Ovary (tissue), 3 donors: Measurements from ENCODE around the gene COG2.

Experiments used
- EP300 ChIP-seq: sonication (generic); formaldehyde crosslinking; IDR thresholded peaks from one replicate; pipeline ENCODE4 v1.6.1; 2017; ENCODE audit warnings: antibody characterized with exemption
- POLR2A ChIP-seq: fragments of 450-650 bp; IDR thresholded peaks from one replicate; pipeline ENCODE4 v1.6.1; 2017; ENCODE audit warnings: antibody characterized with exemption, mild to moderate bottlenecking, moderate library complexity
- TF ChIP-seq, protein P1 (sequence below), 3 donors: fragments of 450-650 bp in 2 of 3; fragments of 200-600 bp in 1 of 3; IDR thresholded peaks; one replicate each; pipeline versions ENCODE4 v1.5.1 to v1.8.0; 2016 to 2022; ENCODE audit warnings: antibody characterized with exemption in 3 of 3, mild to moderate bottlenecking in 1 of 3
- donor health status: DM: no; HTN: no; CAD: no.

DNA sequence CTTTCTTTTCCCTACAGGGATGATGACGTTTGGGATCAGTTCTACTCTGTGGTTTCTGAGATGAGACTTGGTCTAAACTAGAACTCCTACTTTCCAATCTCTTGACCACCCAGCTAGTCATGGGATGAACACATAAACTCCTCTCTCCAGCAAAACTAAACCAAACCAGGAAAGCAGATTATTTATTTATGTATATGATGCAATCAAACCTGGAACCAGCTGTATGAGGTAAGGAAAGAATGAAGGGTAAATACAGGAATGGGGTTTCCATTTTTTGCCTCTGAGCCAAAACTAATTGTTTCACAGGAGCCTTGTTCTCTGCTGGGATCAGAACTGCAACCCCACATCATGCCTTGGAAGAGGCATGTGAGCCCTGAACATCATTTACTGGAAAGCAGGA lies 75.0 kb downstream of the COG2 start:
- TF ChIP-seq, protein P1, sequence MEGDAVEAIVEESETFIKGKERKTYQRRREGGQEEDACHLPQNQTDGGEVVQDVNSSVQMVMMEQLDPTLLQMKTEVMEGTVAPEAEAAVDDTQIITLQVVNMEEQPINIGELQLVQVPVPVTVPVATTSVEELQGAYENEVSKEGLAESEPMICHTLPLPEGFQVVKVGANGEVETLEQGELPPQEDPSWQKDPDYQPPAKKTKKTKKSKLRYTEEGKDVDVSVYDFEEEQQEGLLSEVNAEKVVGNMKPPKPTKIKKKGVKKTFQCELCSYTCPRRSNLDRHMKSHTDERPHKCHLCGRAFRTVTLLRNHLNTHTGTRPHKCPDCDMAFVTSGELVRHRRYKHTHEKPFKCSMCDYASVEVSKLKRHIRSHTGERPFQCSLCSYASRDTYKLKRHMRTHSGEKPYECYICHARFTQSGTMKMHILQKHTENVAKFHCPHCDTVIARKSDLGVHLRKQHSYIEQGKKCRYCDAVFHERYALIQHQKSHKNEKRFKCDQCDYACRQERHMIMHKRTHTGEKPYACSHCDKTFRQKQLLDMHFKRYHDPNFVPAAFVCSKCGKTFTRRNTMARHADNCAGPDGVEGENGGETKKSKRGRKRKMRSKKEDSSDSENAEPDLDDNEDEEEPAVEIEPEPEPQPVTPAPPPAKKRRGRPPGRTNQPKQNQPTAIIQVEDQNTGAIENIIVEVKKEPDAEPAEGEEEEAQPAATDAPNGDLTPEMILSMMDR (IDR thresholded peaks at IDR 0.05) = no peak
- TF ChIP-seq EP300 = no peak
- TF ChIP-seq POLR2A = no peak
